Ishikawa (cell line): ENCODE measurements around the gene EZR.

Experiments
- CEBPB ChIP-seq: IDR thresholded peaks from 2 replicates; pipeline ENCODE4 v1.6.1; 2012
- EGR1 ChIP-seq: IDR thresholded peaks from 2 replicates; pipeline ENCODE4 v1.6.1; 2012
- EP300 ChIP-seq: IDR thresholded peaks from 2 replicates; pipeline ENCODE4 v1.6.1; 2012; ENCODE audit warnings: borderline replicate concordance
- FOXM1 ChIP-seq: IDR thresholded peaks from 2 replicates; pipeline ENCODE4 v1.6.1; 2012; ENCODE audit warnings: low read depth, borderline replicate concordance
- MAX ChIP-seq: IDR thresholded peaks from 2 replicates; pipeline ENCODE4 v1.6.1; 2012
- RAD21 ChIP-seq: IDR thresholded peaks from 2 replicates; pipeline ENCODE4 v1.6.1; 2012; ENCODE audit warnings: low read depth
- REST ChIP-seq: IDR thresholded peaks from 2 replicates; pipeline ENCODE4 v1.6.1; 2012; ENCODE audit warnings: low read depth, mild to moderate bottlenecking
- YY1 ChIP-seq: IDR thresholded peaks from 2 replicates; pipeline ENCODE4 v1.6.1; 2012; ENCODE audit warnings: low read depth

GRCh38 chr6:158853880-158854213 lies 34.7 kb upstream of the EZR start:
- TF ChIP-seq FOXM1, result no peak
- no peak for TF ChIP-seq EGR1
- TF ChIP-seq REST, result no peak
- TF ChIP-seq RAD21, result no peak
- no peak for TF ChIP-seq MAX
- TF ChIP-seq CEBPB, result no peak
- TF ChIP-seq YY1, result no peak
- no peak for TF ChIP-seq EP300
